OCI-LY7 (cell line): ENCODE results near the gene DROSHA. TPM values are rescaled to one million over a fixed set of nuclear protein-coding genes. Genes with fewer than 3 reads are reported as not detected.

ENCODE experiments used
- BruUV-seq: library from RNA; stranded (reverse); fragments of 400-500 nt; replicated peaks from 2 replicates; lab custom pipeline; 2021; lab: Mats Ljungman, UMichigan
- CTCF ChIA-PET: fragments of 300-600 bp; sonication (Branson Sonifier 250); formaldehyde crosslinking; loops from one replicate; lab custom pipeline; 2022; ENCODE audit warnings: antibody characterized with exemption; ENCODE audit not compliant: unreplicated experiment; lab: Charles Lee
- POLR2A ChIA-PET: fragments of 300-600 bp; sonication (Branson Sonifier 250); formaldehyde crosslinking; loops from one replicate; lab custom pipeline; 2022; ENCODE audit warnings: antibody characterized with exemption; lab: Charles Lee
- DNase-seq: peaks from one replicate; pipeline ENCODE4 v3.0.0-alpha.2; 2015; ENCODE audit warnings: low spot score
- H2AFZ ChIP-seq: fragments of 200-600 bp; sonication (generic), shearing (Covaris generic); 2 replicates; pipeline ENCODE4 v1.6.1; 2014; ENCODE audit warnings: mild to moderate bottlenecking, antibody characterized with exemption, low read length, moderate library complexity
- H3K27ac ChIP-seq: fragments of 200-600 bp; sonication (generic); 2 replicates; pipeline ENCODE4 v1.5.1; 2014; ENCODE audit warnings: mixed run types, low read depth, mild to moderate bottlenecking, moderate library complexity, low read length, inconsistent platforms; ENCODE audit not compliant: poor library complexity, severe bottlenecking
- H3K36me3 ChIP-seq: fragments of 200-600 bp; sonication (generic); 2 replicates; pipeline ENCODE4 v1.6.1; 2014; ENCODE audit warnings: mild to moderate bottlenecking, antibody characterized with exemption, low read length, moderate library complexity, mixed read lengths; ENCODE audit not compliant: insufficient read depth
- H3K4me1 ChIP-seq: fragments of 200-600 bp; sonication (generic); 2 replicates; pipeline ENCODE4 v1.5.1; 2014; ENCODE audit warnings: mild to moderate bottlenecking, low read length; ENCODE audit not compliant: insufficient read depth, poor library complexity, severe bottlenecking
- H3K4me2 ChIP-seq: fragments of 200-600 bp; sonication (generic); 2 replicates; pipeline ENCODE4 v1.6.1; 2014; ENCODE audit warnings: mild to moderate bottlenecking, low read length
- H3K4me3 ChIP-seq: fragments of 200-600 bp; sonication (generic); 2 replicates; pipeline ENCODE4 v1.5.1; 2014; ENCODE audit warnings: mild to moderate bottlenecking, low read depth, low read length; ENCODE audit not compliant: poor library complexity, severe bottlenecking
- H3K79me2 ChIP-seq: fragments of 200-600 bp; sonication (generic); 2 replicates; pipeline ENCODE4 v1.6.1; 2016; ENCODE audit warnings: low read depth, mild to moderate bottlenecking, low read length, moderate library complexity, mixed read lengths; ENCODE audit not compliant: insufficient read depth
- H3K9me2 ChIP-seq: fragments of 200-600 bp; sonication (generic); 2 replicates; pipeline ENCODE4 v1.6.1; 2016; ENCODE audit warnings: mild to moderate bottlenecking, low read length, mixed read lengths; ENCODE audit not compliant: insufficient read depth
- H3K9me3 ChIP-seq: fragments of 200-600 bp; sonication (generic); 2 replicates; pipeline ENCODE4 v1.6.1; 2014; ENCODE audit warnings: mild to moderate bottlenecking, mixed run types, low read length, mixed read lengths
- H4K20me1 ChIP-seq: fragments of 200-600 bp; sonication (generic); 2 replicates; pipeline ENCODE4 v1.6.1; 2014; ENCODE audit warnings: mild to moderate bottlenecking, antibody characterized with exemption, low read length, moderate library complexity, mixed read lengths; ENCODE audit not compliant: insufficient read depth
- CTCF ChIP-seq: fragments of 200-600 bp; sonication (generic); conservative IDR thresholded peaks from 2 replicates; pipeline ENCODE4 v1.5.1; 2014; ENCODE audit warnings: mild to moderate bottlenecking, antibody characterized with exemption, low read length, moderate library complexity, mixed read lengths
- EZH2phosphoT487 ChIP-seq: fragments of 200-600 bp; sonication (generic); IDR thresholded peaks from 2 replicates; pipeline ENCODE4 v1.6.1; 2018; ENCODE audit warnings: low read depth, borderline replicate concordance, mild to moderate bottlenecking, mixed run types, antibody characterized with exemption, low read length, moderate library complexity, mixed read lengths
- intact Hi-C: fragments of 100-400 bp; cut with micrococcal nuclease; formaldehyde crosslinking; loops from one replicate; pipeline ENCODE4 v1.10.0; 2022; ENCODE audit not compliant: unreplicated experiment
- total RNA-seq, 2 experiments: library from RNA; depleted of rRNA in 1 of 2; stranded (reverse); fragments of >200 nt in 1 of 2; shearing (Covaris generic) in 1 of 2; gene quantifications; 2 replicates each; pipeline ENCODE4 v1.2.3, GENCODE V29; 2014 to 2022

DROSHA gene
- total RNA-seq, 2 experiments from 2014 or later, result 56.3 to 92.8 TPM

GRCh38 chr5:31455172-31455571, 76.7 kb downstream of the DROSHA start:
- H3K4me2 ChIP-seq, result no peak overlapping the region
- no TSS peak for BruUV-seq
- H3K9me3 ChIP-seq, result peaks cover 4% of the 10 kb centered on the region; the same call in 1 of the 2 replicates
- H3K4me1 ChIP-seq, result no peaks in the 10 kb centered on the region
- no peaks in the 10 kb centered on the region for H3K79me2 ChIP-seq
- H3K9me2 ChIP-seq, result no peaks in the 10 kb centered on the region
- no peak for TF ChIP-seq CTCF
- TF ChIP-seq EZH2phosphoT487, result no peak
- H2AFZ ChIP-seq, result no peak overlapping the region
- intact Hi-C loops, result no loop called here
- H3K36me3 ChIP-seq, result peaks cover 74% of the 10 kb centered on the region
- CTCF ChIA-PET, result no interaction called here
- POLR2A ChIA-PET, result no interaction called here
- no peak for DNase-seq
- H3K27ac ChIP-seq, result no peak overlapping the region
- no peak overlapping the region for H3K4me3 ChIP-seq
- no peaks in the 10 kb centered on the region for H4K20me1 ChIP-seq

GRCh38 chr5:31453522-31453921, 78.4 kb downstream of the DROSHA start:
- intact Hi-C loops, result no loop called here
- ChIA-PET CTCF (no interaction called here), POLR2A (no interaction called here)
- no peaks in the 10 kb centered on the region for H4K20me1 ChIP-seq
- H2AFZ ChIP-seq, result no peak overlapping the region
- no TSS peak for BruUV-seq
- no peaks in the 10 kb centered on the region for H3K79me2 ChIP-seq
- TF ChIP-seq CTCF, result no peak
- no peak for TF ChIP-seq EZH2phosphoT487
- H3K9me3 ChIP-seq, result peaks cover 4% of the 10 kb centered on the region; the same call in 1 of the 2 replicates
- H3K4me2 ChIP-seq, result no peak overlapping the region
- no peaks in the 10 kb centered on the region for H3K4me1 ChIP-seq
- no peak overlapping the region for H3K27ac ChIP-seq
- peaks cover 74% of the 10 kb centered on the region for H3K36me3 ChIP-seq
- no peaks in the 10 kb centered on the region for H3K9me2 ChIP-seq
- no peak overlapping the region for H3K4me3 ChIP-seq
- DNase-seq, result no peak

- no TSS peak for BruUV-seq
- POLR2A ChIA-PET, result no interaction called here
- no peaks in the 10 kb centered on the region for H3K9me2 ChIP-seq
- no peaks in the 10 kb centered on the region for H4K20me1 ChIP-seq
- no peak for DNase-seq
- CTCF ChIA-PET, result no interaction called here
- H3K4me3 ChIP-seq, result no peak overlapping the region
- peaks cover 4% of the 10 kb centered on the region; the same call in 1 of the 2 replicates for H3K9me3 ChIP-seq
- H3K27ac ChIP-seq, result no peak overlapping the region
- no peaks in the 10 kb centered on the region for H3K4me1 ChIP-seq
- no peak overlapping the region for H2AFZ ChIP-seq
- no peaks in the 10 kb centered on the region for H3K79me2 ChIP-seq
- TF ChIP-seq CTCF (no peak), EZH2phosphoT487 (no peak)
- intact Hi-C loops, result no loop called here
- peaks cover 74% of the 10 kb centered on the region for H3K36me3 ChIP-seq
- H3K4me2 ChIP-seq, result no peak overlapping the region
These were observed 79.6 kb downstream of the DROSHA start for GRCh38 chr5:31452314-31452713.
